GM12878 (cell line): ENCODE data around the gene B3GNT8. TPM values are rescaled to one million over a fixed set of nuclear protein-coding genes. Genes with fewer than 3 reads are reported as not detected.

Source experiments
- ATAC-seq: fragments of 200-7000 bp; cut with Tn5 transposase; 3 replicates; pipeline ENCODE4 v1.9.1; 2020; ENCODE audit warnings: mild to moderate bottlenecking, moderate library complexity
- BruUV-seq: library from RNA; stranded (reverse); fragments of 400-500 nt; replicated peaks from 2 replicates; lab custom pipeline; 2021; lab: Mats Ljungman, UMichigan
- CTCF ChIA-PET: fragments of 300-600 bp; sonication (Branson Sonifier 250); formaldehyde crosslinking; extraction: SDS; loops from one replicate; lab custom pipeline; 2021; ENCODE audit warnings: inconsistent platforms; lab: Yijun Ruan, JAX
- POLR2A ChIA-PET: fragments of 350-600 bp; formaldehyde crosslinking; extraction: SDS; loops from one replicate; lab custom pipeline; 2021; ENCODE audit warnings: inconsistent platforms; lab: Charles Lee
- RAD21 ChIA-PET: fragments of 300-600 bp; sonication (Branson Sonifier 250); formaldehyde crosslinking; loops from one replicate; lab custom pipeline; 2023; ENCODE audit warnings: antibody characterized with exemption; ENCODE audit not compliant: unreplicated experiment; lab: Charles Lee
- SMC1A ChIA-PET: fragments of 300-600 bp; sonication (Branson Sonifier 250); formaldehyde crosslinking; loops from one replicate; lab custom pipeline; 2023; ENCODE audit not compliant: unreplicated experiment, uncharacterized antibody; lab: Charles Lee
- DNase-seq: peaks from one replicate; pipeline ENCODE4 v3.0.0-alpha.2; 2011; ENCODE audit warnings: low read depth, low spot score
- FAIRE-seq: peaks from 3 replicates; lab custom pipeline; 2011; peaks lifted over from hg19 to GRCh38; lab: Jason Lieb, UNC
- H2AFZ ChIP-seq: 2 replicates; pipeline ENCODE4 v1.6.0; 2011; ENCODE audit warnings: low read depth, low read length, control low read depth; ENCODE audit not compliant: control insufficient read depth
- H3K27ac ChIP-seq: 2 replicates; pipeline ENCODE4 v1.5.1; 2011; ENCODE audit warnings: control low read depth; ENCODE audit not compliant: control insufficient read depth, insufficient read depth
- H3K27me3 ChIP-seq, 2 experiments: replicated peaks in 1 of 2; 2 replicates each; pipeline versions ENCODE4 v1.6.0 to v1.6.1; 2011; ENCODE audit warnings: low read length in 1 of 2; ENCODE audit not compliant: control insufficient read depth in 2 of 2, insufficient read depth in 2 of 2
- H3K36me3 ChIP-seq, 2 experiments: 2 replicates each; pipeline ENCODE4 v1.5.1; 2011; ENCODE audit warnings: low read length in 1 of 2; ENCODE audit not compliant: control insufficient read depth in 2 of 2, insufficient read depth in 2 of 2
- H3K4me1 ChIP-seq: 2 replicates; pipeline ENCODE4 v1.6.1; 2011; ENCODE audit warnings: mild to moderate bottlenecking, low read length, moderate library complexity, mixed read lengths; ENCODE audit not compliant: control insufficient read depth, insufficient read depth
- H3K4me2 ChIP-seq: 2 replicates; pipeline ENCODE4 v1.6.0; 2011; ENCODE audit warnings: control low read depth; ENCODE audit not compliant: control insufficient read depth, insufficient read depth
- H3K4me3 ChIP-seq: fragments of 200-600 bp; sonication (generic); 2 replicates; pipeline ENCODE4 v1.5.1; 2016
- H3K79me2 ChIP-seq: 2 replicates; pipeline ENCODE4 v1.6.0; 2011; ENCODE audit warnings: low read length; ENCODE audit not compliant: control insufficient read depth, insufficient read depth
- H3K9ac ChIP-seq: 2 replicates; pipeline ENCODE4 v1.8.0; 2011; ENCODE audit warnings: low read length, control low read depth, mixed read lengths; ENCODE audit not compliant: control insufficient read depth, insufficient read depth
- H3K9me3 ChIP-seq: replicated peaks from 3 replicates; pipeline ENCODE4 v1.5.1; 2011; ENCODE audit warnings: mild to moderate bottlenecking, low read length; ENCODE audit not compliant: control insufficient read depth, insufficient read depth
- H4K20me1 ChIP-seq: 2 replicates; pipeline ENCODE4 v1.6.0; 2011; ENCODE audit not compliant: control insufficient read depth, insufficient read depth
- CBX3 ChIP-seq: fragments of 200-600 bp; sonication (generic); IDR thresholded peaks from 2 replicates; pipeline ENCODE4 v1.6.1; 2016; ENCODE audit warnings: low read depth, borderline replicate concordance
- CHD4 ChIP-seq: fragments of 200-600 bp; sonication (generic); IDR thresholded peaks from 2 replicates; pipeline ENCODE4 v1.6.1; 2016; ENCODE audit warnings: mild to moderate bottlenecking
- CTCF ChIP-seq, 3 experiments: IDR thresholded peaks in 2 of 3; conservative IDR thresholded peaks in 1 of 3; 2 replicates each; pipeline ENCODE4 v1.5.1; 2011; ENCODE audit warnings: low read depth in 3 of 3, low read length in 3 of 3, mild to moderate bottlenecking in 3 of 3, control low read depth in 2 of 3, moderate library complexity in 2 of 3, inconsistent platforms in 1 of 3, mixed read lengths in 1 of 3; ENCODE audit not compliant: control insufficient read depth in 2 of 3, insufficient read depth in 1 of 3; ENCODE audit errors: extremely low read depth in 1 of 3
- E2F4 ChIP-seq: IDR thresholded peaks from 2 replicates; pipeline ENCODE4 v1.6.1; 2012; ENCODE audit warnings: low read depth, low read length, improper control_type of control experiment
- HDAC2 ChIP-seq: fragments of 200-600 bp; sonication (generic); IDR thresholded peaks from 2 replicates; pipeline ENCODE4 v1.6.1; 2017
- IKZF1 ChIP-seq: fragments of 450-650 bp; conservative IDR thresholded peaks from 2 replicates; pipeline ENCODE4 v1.6.1; 2017; ENCODE audit warnings: antibody characterized with exemption, mild to moderate bottlenecking
- IRF5 ChIP-seq: fragments of 450-650 bp; IDR thresholded peaks from 2 replicates; pipeline ENCODE4 v1.6.1; 2017; ENCODE audit warnings: borderline replicate concordance
- NR2C2 ChIP-seq: IDR thresholded peaks from 2 replicates; pipeline ENCODE4 v1.6.1; 2011; ENCODE audit warnings: borderline replicate concordance, low read depth; ENCODE audit not compliant: control insufficient read depth, insufficient read length
- PAX8 ChIP-seq: fragments of 450-650 bp; IDR thresholded peaks from 2 replicates; pipeline ENCODE4 v1.6.1; 2017; ENCODE audit warnings: mild to moderate bottlenecking, moderate library complexity
- POLR2AphosphoS2 ChIP-seq: IDR thresholded peaks from 2 replicates; pipeline ENCODE4 v1.6.1; 2011; ENCODE audit warnings: low read depth, mild to moderate bottlenecking, low read length, improper control_type of control experiment, moderate library complexity
- SIN3A ChIP-seq: IDR thresholded peaks from 2 replicates; pipeline ENCODE4 v1.6.1; 2012; ENCODE audit warnings: low read depth, low read length, improper control_type of control experiment
- SMAD1 ChIP-seq: fragments of 450-650 bp; IDR thresholded peaks from 2 replicates; pipeline ENCODE4 v1.6.1; 2018; ENCODE audit warnings: mild to moderate bottlenecking, low read depth; ENCODE audit not compliant: partially characterized antibody
- WGBS: methylation state at CpG from one replicate; pipeline ENCODE4 v1.1.6; 2016; ENCODE audit warnings: low lambda C conversion rate; ENCODE audit not compliant: insufficient replicate concordance, insufficient coverage; ENCODE audit errors: missing lambda C conversion rate; 5-methylcytosine and 5-hydroxymethylcytosine counted together
- in situ Hi-C: fragments of 300-500 bp; cut with MboI; formaldehyde crosslinking; loops from 9 replicates; pipeline ENCODE4 v1.14.3; 2018; ENCODE audit warnings: mixed read lengths
- intact Hi-C: fragments of 100-400 bp; cut with micrococcal nuclease; formaldehyde crosslinking; loops from one replicate; pipeline ENCODE4 v1.14.2; 2022; ENCODE audit not compliant: unreplicated experiment
- polyA plus RNA-seq, 11 experiments: library from polyadenylated mRNA; depleted of rRNA in 4 of 11; unstranded in 6 of 11; stranded (reverse) in 5 of 11; fragments of >200 nt; fragmentation: Nextera tagmentation in 4 of 11; fragmentation: Illumina TruSeq in 1 of 11; extraction: Ambion mirVana in 4 of 11; extraction: Trizol in 1 of 11; gene quantifications; 1 replicate in 1 of 11; 2 replicates in 10 of 11; pipeline versions ENCODE4 v1.2.1 to v1.2.3, GENCODE V29; 2011 to 2016; ENCODE audit warnings: inconsistent platforms in 2 of 11, missing spikeins in 2 of 11, low read depth in 1 of 11
- total RNA-seq, 4 experiments: library from RNA; depleted of rRNA in 3 of 4; stranded (reverse); fragments of >200 nt in 3 of 4; fragmentation: Illumina TruSeq in 1 of 4; extraction: Trizol in 1 of 4; gene quantifications; 2 replicates each; pipeline versions ENCODE4 v1.2.1 to v1.2.3, GENCODE V29; 2013 to 2021

B3GNT8 gene
- total and polyA plus RNA-seq, 10 of the 15 experiments (the other 5 are each of a cell fraction or from before 2014, with no cell fraction given) = 0.06 to 1.2 (median 0.31) TPM; not detected in 4

- no peak overlapping the region for H3K4me3 ChIP-seq
- ChIA-PET RAD21 (no interaction called here), CTCF (no interaction called here), POLR2A (no interaction called here), SMC1A (no interaction called here)
- no peak overlapping the region for H3K9ac ChIP-seq
- DNase-seq = no peak
- H3K79me2 ChIP-seq = peaks cover 15% of the 10 kb centered on the region
- H3K9me3 ChIP-seq = no peaks in the 10 kb centered on the region
- peaks cover under 1% of the 10 kb centered on the region for H3K4me1 ChIP-seq
- intact Hi-C loops = no loop called here
- no peak overlapping the region for H3K4me2 ChIP-seq
- FAIRE-seq = no peak
- in situ Hi-C loops = no loop called here
- BruUV-seq = no TSS peak
- ATAC-seq = no peak
- no peaks in the 10 kb centered on the region; a peak in 1 of 4 replicates for H3K36me3 ChIP-seq
- no peak overlapping the region for H3K27ac ChIP-seq
- no peak overlapping the region for H2AFZ ChIP-seq
- H3K27me3 ChIP-seq = no peaks in the 10 kb centered on the region
- 70% methylated on average over 12 of the region's 12 CpGs for WGBS
- TF ChIP-seq CHD4 (no peak), SIN3A (no peak), CBX3 (no peak), IRF5 (no peak), NR2C2 (no peak), IKZF1 (no peak), PAX8 (no peak), SMAD1 (no peak), POLR2AphosphoS2 (no peak), E2F4 (no peak), HDAC2 (no peak), CTCF (IDR thresholded peaks at IDR 0.05 in 2 of 3, conservative IDR thresholded peaks at IDR 0.05 in 1 of 3; ENCODE audit: control insufficient read depth in 2 of 3, extremely low read depth in 1 of 3, insufficient read depth in 1 of 3, low read depth in 3 of 3, low read length in 3 of 3) (no peak)
- no peaks in the 10 kb centered on the region for H4K20me1 ChIP-seq
Measured at GRCh38 chr19:41403181-41403970, 23.8 kb downstream of the B3GNT8 start.
